Effector CD8-positive, alpha-beta T cell (primary cell): ENCODE measurements around the gene TBCD.
A peak's percentile ranks its signal among the peaks of the same experiment; 100 is the strongest.

Experiments
- DNase-seq: peaks from one replicate; lab custom pipeline; 2025; lab: John Stamatoyannopoulos, UW

TBCD gene

DNA sequence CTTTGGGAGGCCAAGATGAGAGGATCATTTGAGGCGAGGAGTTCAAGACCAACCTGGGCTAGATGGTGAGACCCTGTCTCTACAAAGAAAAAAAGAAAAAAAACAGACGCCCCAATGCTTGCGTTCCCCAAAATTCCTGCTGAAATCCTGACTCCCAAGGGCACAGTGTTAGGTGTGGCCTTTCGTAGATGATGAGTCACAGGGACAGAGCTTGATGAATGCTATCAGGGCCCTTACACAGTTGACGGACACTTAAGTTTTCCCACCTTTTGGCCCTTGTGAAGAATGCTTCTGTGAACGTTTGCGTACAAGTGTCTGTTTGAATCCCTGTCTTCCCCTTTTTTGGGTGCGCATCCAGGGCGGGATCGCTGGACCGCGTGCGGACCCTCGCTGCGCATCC is 104.5 kb downstream of the TBCD start:
- DNase-seq, result no peak

DNA sequence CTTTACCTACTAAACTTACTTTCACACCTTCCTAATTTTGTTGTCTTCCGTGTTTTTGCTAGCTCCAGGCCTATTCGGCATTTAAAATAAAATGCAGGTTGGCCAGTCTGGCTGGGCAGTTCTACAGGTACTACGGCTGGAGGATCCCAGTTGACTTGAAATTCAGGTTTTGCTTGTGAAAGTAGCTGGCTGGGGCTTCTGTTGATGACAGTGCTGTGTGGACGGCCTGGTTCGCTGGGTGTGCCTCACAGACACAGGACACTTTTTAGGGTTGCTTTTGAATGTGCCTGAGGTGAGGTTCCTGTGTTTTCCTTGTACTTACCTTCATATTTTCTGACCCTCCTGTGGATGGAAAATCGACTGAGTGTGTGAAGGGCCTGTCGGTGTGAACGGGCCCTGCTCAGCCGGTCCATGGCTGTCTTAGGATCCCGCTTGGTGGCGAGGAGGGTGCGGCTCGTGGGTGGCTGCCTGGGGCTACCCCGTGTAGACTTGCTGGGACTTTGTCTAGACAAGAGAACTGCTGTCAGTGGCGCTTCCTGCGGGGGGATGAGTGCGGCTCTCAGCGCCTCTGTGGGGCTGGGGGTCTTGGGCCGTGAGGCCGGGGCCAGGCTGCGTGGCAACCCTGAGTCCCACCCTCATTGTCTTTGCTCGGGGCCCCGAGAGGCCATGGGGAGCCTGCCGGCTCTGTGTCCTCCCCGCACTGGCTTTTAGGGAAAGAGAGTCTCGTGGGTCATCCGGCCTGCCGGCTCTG is 106.7 kb downstream of the TBCD start:
- no peak for DNase-seq

DNA sequence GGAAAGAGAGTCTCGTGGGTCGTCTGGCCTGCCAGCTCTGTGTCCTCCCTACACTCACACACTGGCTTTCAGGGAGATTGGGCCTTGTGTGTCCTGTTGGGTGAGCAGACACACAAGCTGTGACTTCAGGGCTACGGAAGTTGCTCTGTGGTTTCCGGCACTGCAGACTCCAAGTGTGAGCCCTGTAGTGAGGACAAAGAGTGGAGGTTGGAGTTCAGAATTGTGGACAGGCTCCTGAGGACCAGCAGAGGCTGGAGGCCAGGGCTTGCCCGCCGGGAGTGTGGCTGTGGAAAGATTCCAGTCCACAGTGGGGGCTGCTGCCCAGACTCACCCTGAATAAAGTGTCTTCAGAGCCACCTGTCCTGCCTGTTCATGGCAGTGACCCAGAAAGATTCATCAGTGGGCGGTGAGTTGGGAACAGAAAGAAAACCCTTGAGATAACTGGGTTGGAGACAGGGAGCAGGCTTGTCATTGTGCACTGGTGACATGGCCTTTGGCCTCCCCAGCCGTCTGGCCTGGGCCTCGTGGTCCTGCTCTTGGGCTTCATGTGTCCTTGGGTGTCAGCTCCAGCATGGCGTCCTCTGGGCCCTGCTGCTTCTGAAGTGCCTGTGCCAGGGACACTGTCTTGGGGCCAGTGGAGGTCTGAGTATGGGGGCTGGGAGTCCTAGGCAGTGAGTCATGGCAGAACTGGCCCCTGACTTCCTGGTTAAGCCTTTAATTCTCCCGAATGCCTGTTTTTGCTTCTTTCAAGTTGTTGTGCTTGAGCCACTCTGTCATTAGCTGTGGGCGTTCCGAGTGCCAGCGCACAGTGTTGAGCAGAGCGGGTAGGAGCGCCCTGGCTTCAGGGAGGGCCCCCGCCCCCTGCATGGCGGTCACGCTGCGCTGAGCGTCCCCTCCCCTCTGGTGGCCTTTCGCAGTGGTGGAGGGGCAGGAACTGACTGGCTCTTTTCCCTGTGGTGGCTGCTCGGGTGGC is 107.9 kb downstream of the TBCD start:
- no peak for DNase-seq

DNA sequence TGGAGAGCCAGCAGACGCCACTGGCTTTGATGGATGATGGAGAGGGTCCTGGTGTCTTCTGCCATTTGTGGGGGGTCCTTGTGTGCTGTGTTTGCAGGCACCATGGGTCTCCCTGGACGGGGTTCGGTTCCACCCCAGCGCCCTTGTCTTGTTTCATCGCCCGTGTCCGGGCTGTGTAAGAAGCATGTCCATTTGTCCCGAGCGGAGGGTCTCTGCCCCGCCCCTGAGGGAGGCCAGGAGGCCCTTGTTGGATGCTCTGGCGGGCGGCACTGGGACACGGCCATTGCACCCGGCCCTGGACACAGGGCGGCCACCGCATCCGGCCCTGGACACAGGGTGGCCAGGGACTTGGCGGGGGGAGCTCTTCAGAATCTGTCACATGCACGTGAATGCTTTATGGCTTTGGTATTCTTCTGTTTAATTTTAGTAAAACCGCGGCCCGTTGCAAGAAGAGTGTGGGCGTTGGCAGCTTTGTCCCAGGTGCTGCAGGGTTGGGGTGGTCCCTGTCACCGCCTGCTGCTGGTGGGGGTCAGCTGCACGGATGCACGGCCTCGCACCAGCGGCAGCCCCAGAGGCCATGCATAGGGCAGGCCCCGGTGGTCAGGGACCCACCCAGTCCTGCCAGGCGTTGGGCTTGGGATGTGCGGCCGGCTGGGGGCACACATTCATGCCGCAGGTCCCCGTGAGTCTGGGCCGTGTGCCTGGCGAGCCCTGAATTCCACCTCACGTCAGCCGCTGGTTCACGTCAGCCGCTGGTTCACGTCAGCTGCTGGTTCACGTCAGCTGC is 108.9 kb downstream of the TBCD start:
- no peak for DNase-seq

DNA sequence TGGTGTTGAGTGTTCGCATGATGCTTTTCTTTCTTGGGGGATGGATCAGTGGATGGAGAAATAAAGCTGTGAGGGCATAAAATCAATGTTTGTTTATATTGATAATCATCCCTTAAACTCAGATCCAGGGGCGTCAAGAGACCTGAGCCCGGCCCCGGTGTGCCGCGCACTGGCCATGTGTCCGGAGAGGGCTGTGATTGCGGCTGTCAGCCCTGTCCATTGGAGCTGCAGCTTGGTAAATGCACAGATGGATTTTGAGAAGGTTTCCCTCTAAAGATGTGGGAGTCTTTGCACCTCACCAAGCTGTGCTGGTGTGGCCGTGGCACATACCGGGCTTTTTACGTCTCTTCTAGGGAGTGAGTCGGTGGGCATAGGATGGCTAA is 109.5 kb downstream of the TBCD start:
- no peak for DNase-seq

DNA sequence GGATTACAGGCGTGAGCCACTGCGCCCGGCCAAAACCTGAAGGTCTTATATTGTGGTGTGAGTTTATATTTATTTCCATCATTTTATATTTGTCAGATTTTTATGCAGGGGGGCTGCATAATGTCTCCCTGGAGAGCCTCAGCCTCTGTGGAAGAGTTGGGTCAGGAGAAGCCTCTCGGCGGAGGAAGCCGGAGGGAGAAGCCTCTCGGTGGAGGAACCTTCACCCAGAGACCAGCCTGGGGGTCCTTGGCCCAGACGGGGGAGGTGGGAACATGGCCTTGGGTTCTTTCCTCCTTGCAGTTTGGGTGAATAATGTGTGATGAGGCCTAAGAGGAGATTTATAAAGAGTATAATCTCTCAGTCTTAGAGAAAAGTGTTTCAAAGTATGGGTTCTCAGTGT is 110.3 kb downstream of the TBCD start:
- DNase-seq, result no peak

DNA sequence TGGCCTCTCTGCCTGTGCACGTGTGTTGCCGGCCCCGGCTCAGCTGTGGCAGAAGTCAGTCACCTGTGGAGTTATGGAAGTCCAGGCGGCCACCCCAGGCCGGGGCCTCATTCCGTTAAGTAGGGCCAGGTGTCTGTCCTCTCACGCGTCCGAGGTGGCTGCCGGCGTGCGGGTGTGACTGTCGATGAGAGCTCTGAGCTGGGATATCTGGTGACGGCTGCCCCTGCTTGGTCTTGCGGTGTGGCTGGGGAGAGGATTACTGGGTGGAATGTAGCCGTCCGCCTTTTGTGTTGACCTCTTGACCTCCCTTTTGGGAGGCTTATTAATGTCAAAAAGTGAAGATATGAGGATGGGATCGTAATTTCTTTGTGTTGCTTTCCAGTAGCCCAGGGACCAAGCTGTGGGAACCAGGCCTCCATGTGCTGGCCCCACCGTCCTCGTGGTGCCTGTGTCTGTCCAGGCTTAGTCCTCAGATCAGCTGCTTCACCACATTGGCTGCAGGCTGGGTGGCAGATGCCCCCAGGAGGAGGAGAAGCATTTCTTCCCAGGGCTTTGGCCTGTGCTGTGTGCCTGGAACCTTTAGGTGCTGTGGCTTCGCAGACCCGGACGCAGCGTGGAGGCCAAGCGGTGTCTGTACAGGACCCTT is 111.0 kb downstream of the TBCD start:
- no peak for DNase-seq

DNA sequence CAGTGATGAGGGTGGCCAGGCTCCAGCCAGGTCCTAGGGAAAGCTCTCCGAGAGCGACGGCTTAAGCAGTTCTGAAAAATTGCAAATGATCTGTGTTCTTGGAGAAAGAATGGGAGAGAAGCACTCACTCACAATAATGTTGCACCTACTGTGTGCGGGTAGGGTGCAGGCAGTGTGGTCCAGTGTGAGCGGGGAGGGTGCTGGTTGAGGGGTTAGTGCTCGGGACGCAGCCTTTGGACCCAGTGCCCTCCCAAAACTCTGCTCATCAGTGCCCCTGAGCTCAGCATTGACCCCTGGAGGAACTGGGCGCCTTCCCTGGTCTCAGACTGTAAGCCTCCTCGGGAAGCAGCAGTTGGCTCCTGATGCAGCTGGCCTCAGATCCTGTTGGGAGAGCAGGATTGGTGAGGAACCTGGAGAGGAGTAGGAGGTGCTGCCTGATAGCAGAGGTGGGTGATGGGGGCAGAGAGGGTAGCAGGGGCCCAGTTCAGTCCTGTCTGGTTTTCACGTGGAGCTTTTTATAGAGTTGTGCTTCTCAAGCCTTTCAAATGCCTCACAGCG is 111.6 kb downstream of the TBCD start:
- DNase-seq, result no peak

DNA sequence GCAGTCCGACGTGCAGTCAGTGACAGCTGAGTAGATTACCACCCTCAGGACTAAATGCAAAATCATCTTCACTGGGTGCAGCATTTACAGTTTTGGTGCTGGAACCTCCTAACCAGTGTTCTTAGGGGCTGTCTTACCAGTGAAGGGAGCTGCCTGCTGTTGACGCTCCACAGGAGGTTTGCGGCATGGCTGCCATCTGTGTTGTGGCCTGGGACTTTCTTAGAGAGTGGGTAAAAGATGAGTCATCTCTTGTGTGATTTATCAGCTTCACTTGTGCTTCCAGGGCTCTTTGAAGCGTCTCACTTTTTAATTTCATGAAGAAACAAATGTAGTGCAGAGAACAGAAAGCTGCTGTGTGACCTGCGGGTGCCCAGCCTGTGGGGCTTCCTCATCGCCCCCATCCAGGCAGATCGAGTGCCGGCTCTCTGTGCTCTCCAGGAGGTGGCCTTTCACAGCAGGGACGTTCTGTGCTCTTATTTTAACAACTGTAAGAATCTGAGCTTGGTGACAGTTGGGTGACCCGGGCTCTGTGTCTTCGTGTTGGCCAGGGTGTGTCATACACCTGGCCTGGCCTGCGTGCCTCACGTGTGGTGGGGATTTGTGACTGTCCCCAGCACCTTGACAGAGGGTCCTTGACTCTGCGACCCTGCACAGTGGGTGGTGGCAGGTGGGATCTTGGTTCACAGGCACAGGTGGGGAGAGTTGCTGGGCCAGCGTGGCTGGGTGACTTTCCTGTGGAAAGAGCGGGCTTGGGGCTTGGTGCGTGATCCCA is 112.3 kb downstream of the TBCD start:
- peak; percentile 77 for DNase-seq

DNA sequence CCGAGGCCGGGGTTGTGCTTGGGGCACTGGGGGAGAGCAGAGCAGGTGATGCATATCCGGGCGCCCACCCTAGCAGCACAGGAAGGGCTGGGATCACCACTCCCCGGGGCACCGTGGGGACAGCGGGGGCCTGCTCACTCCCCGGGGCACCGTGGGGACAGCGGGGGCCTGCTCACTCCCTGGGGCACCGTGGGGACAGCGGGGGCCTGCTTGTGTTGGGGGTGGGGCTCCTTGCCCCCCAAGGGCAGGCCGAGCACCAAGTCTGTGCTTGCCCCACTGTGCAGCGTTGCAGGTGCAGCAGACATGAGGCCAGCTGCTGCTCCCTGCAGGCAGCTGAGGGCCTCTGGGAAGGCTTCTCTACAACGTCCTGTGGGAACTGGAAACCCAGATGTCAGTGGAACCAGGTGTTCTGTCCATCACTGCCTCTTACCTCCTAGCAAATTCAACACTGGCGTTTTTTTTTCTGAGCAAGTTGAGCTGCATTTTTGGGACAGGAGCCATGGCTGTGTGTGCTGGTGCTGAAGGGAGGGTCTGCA is 112.9 kb downstream of the TBCD start:
- DNase-seq, result no peak

DNA sequence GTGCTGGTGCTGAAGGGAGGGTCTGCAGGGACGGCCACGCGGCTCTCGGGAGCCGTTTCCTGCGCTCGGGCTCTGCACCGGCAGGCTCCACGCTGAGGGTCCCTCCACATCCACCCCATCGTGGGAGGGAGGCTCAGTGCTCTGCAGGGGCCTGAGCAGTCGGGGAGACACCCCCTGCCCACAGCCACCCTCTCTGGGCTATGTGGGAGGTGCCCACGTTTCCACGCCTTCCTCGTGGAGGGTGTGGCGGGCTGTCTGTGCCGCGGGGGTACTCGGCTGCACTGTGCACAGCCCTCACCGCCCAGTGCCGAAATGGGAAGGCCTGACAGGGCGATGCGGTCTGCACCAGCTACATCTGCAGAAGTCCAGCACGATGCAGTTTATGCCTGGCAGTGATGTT is 113.4 kb downstream of the TBCD start:
- no peak for DNase-seq

DNA sequence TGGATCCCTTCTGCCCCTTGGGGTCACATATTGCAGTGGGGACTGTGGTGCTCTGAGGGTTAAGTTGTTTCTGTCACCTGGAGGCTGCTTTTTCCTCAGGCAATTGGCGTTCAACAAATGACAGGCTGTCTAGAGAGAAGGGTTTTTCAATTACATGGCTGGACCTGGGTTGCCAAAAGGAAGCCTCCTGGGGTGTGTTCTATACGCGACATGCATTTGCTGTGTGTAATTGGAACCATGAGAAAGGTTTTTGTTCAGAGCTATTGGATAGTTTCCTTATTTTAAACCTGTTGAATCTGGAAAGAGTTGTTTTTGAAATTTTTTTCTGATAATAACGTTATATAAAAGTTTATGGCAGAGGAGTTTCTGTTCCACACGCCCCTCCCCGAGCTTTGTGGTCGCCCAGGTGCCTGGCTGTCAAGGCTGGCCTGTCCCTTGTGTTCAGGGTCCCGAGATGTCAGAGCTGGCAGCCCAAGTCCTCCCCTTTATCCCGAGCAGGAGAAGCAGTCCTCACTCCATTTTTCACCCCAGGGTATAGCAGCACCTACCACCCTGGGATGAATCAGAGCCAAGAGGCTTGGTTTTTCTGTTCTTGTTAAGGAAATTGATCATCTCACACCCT is 114.0 kb downstream of the TBCD start:
- DNase-seq, result no peak

DNA sequence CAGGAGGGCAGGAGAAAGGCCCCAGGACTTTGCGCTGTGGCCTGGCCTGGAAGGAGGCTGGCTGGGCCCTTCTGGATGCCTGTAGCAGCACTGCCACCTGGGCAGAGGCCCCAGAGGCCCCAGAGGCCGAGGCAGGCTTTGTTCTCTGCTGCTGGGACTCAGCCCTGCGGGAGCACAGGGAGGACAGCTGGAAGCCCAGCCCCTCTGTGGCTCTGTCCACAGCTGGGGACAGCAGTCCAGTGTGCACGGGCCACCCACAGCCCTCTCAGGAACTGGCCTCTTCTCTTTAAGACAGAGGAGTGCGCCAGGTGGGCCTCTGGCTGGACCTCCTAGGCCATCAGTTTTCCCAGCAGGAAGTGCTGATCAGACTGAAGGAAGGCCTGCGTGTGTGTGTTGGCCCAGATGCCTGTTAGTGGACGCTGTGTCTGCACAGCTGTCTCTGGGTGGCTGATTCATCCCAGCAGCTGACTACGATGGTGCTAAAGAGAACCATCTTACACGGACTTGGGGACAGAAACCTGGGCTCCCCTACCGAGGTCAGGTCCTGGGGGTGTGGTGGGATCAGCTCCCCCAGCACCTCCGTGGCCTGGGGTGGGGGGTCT is 114.8 kb downstream of the TBCD start:
- no peak for DNase-seq

DNA sequence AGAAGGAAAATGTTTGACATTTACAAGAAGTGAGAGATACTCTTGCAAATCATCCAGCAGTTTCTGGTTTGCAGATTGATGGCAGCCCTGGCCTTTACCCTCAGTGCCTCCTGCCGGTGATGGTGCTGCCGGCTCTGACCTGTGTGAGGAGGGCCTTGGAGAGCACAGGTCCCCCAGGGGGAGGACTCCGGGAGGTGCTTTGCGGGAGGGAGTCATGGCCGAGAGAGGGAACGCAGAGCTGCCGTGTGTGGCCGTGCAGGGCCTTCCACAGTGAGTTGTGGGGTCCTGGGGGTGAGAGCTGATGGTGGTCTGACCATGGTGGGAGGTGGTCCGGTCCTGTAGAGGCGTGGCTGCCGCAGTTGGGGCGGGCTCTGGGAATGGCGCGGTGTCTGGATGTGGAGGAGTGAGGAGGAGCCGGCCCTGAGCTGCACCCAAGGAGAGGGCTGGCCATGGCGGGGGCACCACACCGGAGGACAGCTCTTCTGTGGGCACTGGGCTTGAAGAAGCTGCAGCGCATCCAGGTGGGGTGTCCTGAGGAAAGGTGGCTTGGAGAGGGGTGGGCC is 116.0 kb downstream of the TBCD start:
- DNase-seq, result no peak

DNA sequence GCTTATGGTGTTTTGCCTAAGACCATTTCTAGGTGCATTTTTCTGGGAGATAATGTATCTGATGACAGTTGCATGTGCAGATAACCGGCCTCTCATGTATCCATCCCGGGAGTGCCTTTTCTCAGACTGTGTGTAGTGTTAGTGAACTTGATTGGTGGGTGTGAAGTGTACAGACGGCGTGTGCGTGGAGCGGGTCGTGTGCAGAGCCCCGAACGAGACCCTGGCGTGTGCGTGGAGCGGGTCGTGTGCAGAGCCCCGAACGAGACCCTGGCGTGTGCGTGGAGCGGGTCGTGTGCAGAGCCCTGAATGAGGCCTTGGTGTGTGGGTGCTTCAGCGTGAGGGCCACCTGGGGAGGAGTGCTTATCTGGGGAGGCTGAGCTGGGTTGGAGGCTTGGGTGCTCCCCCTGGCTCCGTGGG is 116.9 kb downstream of the TBCD start:
- DNase-seq, result no peak

DNA sequence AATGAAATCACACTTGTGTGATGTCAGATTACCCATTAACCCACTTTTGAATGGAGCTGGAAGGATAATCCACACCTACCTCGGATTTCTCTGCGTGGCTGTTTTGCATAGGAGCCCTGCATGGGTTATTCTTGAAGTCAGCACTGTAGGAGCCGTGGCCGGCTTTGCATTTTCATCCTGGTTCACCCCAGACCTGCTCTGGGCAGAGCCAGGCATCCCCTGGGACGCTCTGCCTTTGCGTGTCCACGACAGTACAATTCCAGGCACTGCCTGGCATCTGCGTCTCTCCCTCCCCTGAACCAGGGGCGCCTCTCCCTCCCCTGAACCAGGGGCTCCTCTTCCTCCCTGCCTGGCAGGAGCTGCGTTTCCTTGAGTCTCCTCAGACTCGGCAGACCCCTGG is 117.7 kb downstream of the TBCD start:
- no peak for DNase-seq

DNA sequence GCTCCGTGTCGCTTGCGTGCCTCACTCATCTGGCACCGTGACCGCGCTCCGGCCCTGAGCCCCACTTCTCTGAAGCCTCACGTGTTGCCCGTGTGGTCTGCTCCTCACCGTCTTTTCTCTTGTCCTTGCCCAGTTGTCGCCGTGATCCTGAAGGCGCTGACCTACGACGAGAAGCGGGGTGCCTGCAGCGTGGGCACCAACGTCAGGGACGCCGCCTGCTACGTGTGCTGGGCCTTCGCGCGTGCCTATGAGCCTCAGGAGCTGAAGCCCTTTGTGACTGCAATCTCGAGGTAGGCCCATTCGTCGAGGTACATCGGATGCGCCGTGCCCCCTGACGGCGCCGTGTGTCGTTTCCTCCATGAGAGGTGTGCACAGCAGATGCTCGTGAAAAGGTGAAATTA is 118.2 kb downstream of the TBCD start:
- no peak for DNase-seq

DNA sequence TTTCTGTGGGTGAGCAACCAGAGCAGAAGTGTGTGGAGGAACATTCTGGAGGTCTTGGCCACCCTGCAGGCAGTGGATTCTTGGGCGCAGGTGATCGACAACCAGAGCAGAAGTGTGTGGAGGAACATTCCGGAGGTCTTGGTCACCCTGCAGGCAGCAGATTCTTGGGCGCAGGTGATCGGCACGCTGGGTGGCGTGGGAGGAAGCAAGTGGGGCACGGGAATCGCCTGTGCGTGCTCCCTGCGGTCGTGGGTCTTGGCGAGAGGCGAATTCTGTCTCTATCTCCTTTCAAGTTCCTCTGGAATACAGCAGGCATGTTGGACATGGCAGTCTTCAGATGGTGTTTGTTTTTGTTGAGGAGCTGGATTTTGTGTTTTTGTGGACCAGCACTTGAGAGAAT is 118.7 kb downstream of the TBCD start:
- no peak for DNase-seq

DNA sequence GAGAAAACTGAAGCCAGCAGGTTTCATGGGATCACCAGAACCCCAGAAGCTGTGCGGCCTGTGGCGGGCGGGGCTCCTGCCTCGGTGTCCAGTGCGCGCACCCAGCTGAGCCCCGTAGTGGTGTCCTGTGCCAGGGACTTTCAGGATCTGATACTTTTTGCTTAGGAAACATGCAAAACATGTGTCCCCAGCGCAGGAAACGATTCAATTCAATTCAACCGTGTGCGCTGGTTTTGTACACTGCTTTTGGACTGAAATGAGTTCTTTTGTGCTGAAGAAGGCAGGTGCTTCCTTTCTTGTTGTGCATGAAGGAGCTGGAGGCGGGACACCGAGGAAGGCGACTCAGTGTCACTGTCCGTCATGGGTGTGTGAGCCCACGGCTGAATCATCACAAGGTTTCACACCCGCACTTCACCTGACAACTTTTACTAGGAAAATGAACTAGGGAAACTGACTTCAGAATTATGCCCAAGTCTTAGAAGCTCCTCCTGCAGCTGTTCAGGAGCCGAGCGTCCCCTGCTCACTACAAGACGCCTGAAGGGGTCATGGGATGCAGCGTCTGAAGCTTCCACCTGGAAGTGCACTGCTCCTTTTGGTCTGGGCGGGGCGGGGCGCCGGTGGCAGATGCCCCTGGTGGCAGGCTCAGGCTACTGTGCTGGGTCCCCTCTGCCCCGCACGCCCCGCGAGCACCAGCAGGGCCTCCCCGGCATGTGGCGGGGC is 119.4 kb downstream of the TBCD start:
- no peak for DNase-seq
